HepG2 (cell line): Measurements from ENCODE around the gene FN1. TPM values are rescaled to one million over a fixed set of nuclear protein-coding genes. Genes with fewer than 3 reads are reported as not detected.

Experiments
- ATAD3A ChIP-seq: sonication (generic); formaldehyde crosslinking; IDR thresholded peaks from 2 replicates; pipeline ENCODE4 v1.4.0; 2020; ENCODE audit warnings: missing genetic modification reagents
- KDM2A ChIP-seq: sonication (generic); formaldehyde crosslinking; IDR thresholded peaks from 2 replicates; pipeline ENCODE4 v1.4.0; 2020; ENCODE audit warnings: low read depth, missing genetic modification reagents, borderline replicate concordance
- KDM4B ChIP-seq: sonication (generic); formaldehyde crosslinking; IDR thresholded peaks from 2 replicates; pipeline ENCODE4 v1.4.0; 2020; ENCODE audit warnings: missing genetic modification reagents
- MYC ChIP-seq: sonication (generic); formaldehyde crosslinking; IDR thresholded peaks from 2 replicates; pipeline ENCODE4 v1.9.0; 2021; ENCODE audit warnings: missing genetic modification reagents, borderline replicate concordance
- POLR2G ChIP-seq: fragments of 200-400 bp; formaldehyde crosslinking; IDR thresholded peaks from 2 replicates; pipeline ENCODE4 v1.6.1; 2018; ENCODE audit warnings: mild to moderate bottlenecking, low read depth, low read length, moderate library complexity
- SNRNP70 ChIP-seq: fragments of 200-400 bp; formaldehyde crosslinking; IDR thresholded peaks from 2 replicates; pipeline ENCODE4 v1.6.1; 2017; ENCODE audit warnings: mild to moderate bottlenecking, low read depth, low read length, moderate library complexity
- TCF12 ChIP-seq, 2 experiments: fragments of 450-650 bp in 1 of 2; sonication (generic) in 1 of 2; formaldehyde crosslinking in 1 of 2; IDR thresholded peaks; 2 replicates each; pipeline versions ENCODE4 v1.6.1 to v1.8.0; 2017 to 2022; ENCODE audit warnings: antibody characterized with exemption in 1 of 2, mild to moderate bottlenecking in 1 of 2, missing genetic modification reagents in 1 of 2, moderate library complexity in 1 of 2
- ZMYM2 ChIP-seq: sonication (generic); formaldehyde crosslinking; IDR thresholded peaks from 2 replicates; pipeline ENCODE4 v1.8.0; 2022; ENCODE audit warnings: mild to moderate bottlenecking, missing genetic modification reagents
- ZNF207 ChIP-seq: fragments of 450-650 bp; IDR thresholded peaks from 2 replicates; pipeline ENCODE4 v1.6.1; 2016; ENCODE audit warnings: antibody characterized with exemption, borderline replicate concordance
- ZNF841 ChIP-seq: sonication (generic); formaldehyde crosslinking; IDR thresholded peaks from 2 replicates; pipeline ENCODE4 v1.8.1; 2023; ENCODE audit warnings: missing genetic modification reagents, borderline replicate concordance
- ZUFSP ChIP-seq: sonication (generic); formaldehyde crosslinking; IDR thresholded peaks from 2 replicates; pipeline ENCODE4 v1.9.0; 2021; ENCODE audit warnings: missing genetic modification reagents, mild to moderate bottlenecking, borderline replicate concordance
- polyA plus RNA-seq, 8 experiments: library from polyadenylated mRNA; depleted of rRNA in 3 of 8; stranded (reverse) in 7 of 8; unstranded in 1 of 8; fragments of >200 nt; fragmentation: Illumina TruSeq in 4 of 8; extraction: Trizol in 4 of 8; gene quantifications; 2 replicates each; pipeline versions ENCODE4 v1.2.1 to v1.2.3, GENCODE V29; 2011 to 2016; ENCODE audit warnings: low read depth in 4 of 8, missing spikeins in 1 of 8, mixed read lengths in 1 of 8; ENCODE audit not compliant: insufficient read depth in 1 of 8
- total RNA-seq, 5 experiments: library from RNA; depleted of rRNA; stranded (reverse); fragments of >200 nt; fragmentation: Illumina TruSeq; extraction: Trizol; gene quantifications; 2 replicates each; pipeline ENCODE4 v1.2.3, GENCODE V29; 2016; ENCODE audit warnings: low read depth in 1 of 5
- TF ChIP-seq, protein P1 (sequence below): sonication (generic); formaldehyde crosslinking; conservative IDR thresholded peaks from 2 replicates; pipeline ENCODE4 v1.8.0; 2022; ENCODE audit warnings: mild to moderate bottlenecking, moderate library complexity, missing genetic modification reagents
- TF ChIP-seq, protein P2 (sequence below): sonication (generic); formaldehyde crosslinking; IDR thresholded peaks from one replicate; pipeline ENCODE4 v1.5.1; 2020; ENCODE audit warnings: mild to moderate bottlenecking, missing genetic modification reagents; ENCODE audit errors: not compliant biosample characterization
- TF ChIP-seq, protein P3 (sequence below): sonication (generic); formaldehyde crosslinking; IDR thresholded peaks from 2 replicates; pipeline ENCODE4 v1.4.0; 2020; ENCODE audit warnings: mild to moderate bottlenecking, missing genetic modification reagents, borderline replicate concordance

The FN1 gene
- total and polyA plus RNA-seq, 2 of the 13 experiments (the other 11 are each of a cell fraction or from before 2014, with no cell fraction given) = 1,847 to 6,471 TPM

DNA sequence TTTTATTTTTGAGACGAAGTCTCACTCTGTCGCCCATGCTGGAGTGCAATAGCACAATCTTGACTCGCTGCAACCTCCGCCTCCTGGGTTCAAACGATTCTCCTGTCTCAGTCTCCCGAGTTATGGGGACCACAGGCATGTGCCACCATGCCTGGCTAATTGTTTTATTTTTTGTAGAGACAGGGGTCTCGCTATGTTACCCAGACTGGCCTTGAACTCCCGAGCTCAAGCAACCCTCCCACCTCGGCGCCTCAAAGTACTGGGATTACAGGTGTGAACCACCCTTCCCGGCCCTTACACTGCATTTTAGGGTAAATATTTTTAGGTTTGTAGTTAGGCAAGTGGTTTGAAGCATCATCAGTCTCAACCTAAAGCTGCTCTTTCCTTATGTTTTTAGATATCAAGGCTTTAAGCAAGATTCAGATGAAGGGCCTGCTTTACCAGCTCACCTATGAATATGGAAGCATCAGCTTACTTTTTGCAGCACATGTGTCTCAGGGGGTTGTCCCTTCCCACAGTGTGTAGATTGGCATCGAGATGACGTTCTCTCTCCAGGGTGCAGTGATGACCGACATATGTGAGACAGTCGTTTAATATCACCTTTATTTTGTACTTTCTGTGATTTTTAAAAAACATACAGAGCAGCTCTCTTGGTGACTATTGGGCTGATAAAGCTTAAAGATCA is 76.8 kb downstream of the FN1 start (continued):
- TF ChIP-seq SNRNP70 (no peak), KDM4B (CRISPR knock-in tag) (no peak), KDM2A (CRISPR knock-in tag) (peak; percentile 85), POLR2G (peak; percentile 90), ZMYM2 (no peak), MYC (CRISPR knock-in tag) (no peak), ZUFSP (no peak), TCF12 (IDR thresholded peaks at IDR 0.05) (no peak), TCF12 (CRISPR knock-in tag; IDR thresholded peaks at IDR 0.05) (no peak), ZNF207 (no peak), ZNF841 (no peak; the same call in 1 of the 2 replicates), ATAD3A (CRISPR knock-in tag) (no peak)
- TF ChIP-seq, protein P1, sequence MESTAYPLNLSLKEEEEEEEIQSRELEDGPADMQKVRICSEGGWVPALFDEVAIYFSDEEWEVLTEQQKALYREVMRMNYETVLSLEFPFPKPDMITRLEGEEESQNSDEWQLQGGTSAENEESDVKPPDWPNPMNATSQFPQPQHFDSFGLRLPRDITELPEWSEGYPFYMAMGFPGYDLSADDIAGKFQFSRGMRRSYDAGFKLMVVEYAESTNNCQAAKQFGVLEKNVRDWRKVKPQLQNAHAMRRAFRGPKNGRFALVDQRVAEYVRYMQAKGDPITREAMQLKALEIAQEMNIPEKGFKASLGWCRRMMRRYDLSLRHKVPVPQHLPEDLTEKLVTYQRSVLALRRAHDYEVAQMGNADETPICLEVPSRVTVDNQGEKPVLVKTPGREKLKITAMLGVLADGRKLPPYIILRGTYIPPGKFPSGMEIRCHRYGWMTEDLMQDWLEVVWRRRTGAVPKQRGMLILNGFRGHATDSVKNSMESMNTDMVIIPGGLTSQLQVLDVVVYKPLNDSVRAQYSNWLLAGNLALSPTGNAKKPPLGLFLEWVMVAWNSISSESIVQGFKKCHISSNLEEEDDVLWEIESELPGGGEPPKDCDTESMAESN = no peak
- TF ChIP-seq, protein P2, sequence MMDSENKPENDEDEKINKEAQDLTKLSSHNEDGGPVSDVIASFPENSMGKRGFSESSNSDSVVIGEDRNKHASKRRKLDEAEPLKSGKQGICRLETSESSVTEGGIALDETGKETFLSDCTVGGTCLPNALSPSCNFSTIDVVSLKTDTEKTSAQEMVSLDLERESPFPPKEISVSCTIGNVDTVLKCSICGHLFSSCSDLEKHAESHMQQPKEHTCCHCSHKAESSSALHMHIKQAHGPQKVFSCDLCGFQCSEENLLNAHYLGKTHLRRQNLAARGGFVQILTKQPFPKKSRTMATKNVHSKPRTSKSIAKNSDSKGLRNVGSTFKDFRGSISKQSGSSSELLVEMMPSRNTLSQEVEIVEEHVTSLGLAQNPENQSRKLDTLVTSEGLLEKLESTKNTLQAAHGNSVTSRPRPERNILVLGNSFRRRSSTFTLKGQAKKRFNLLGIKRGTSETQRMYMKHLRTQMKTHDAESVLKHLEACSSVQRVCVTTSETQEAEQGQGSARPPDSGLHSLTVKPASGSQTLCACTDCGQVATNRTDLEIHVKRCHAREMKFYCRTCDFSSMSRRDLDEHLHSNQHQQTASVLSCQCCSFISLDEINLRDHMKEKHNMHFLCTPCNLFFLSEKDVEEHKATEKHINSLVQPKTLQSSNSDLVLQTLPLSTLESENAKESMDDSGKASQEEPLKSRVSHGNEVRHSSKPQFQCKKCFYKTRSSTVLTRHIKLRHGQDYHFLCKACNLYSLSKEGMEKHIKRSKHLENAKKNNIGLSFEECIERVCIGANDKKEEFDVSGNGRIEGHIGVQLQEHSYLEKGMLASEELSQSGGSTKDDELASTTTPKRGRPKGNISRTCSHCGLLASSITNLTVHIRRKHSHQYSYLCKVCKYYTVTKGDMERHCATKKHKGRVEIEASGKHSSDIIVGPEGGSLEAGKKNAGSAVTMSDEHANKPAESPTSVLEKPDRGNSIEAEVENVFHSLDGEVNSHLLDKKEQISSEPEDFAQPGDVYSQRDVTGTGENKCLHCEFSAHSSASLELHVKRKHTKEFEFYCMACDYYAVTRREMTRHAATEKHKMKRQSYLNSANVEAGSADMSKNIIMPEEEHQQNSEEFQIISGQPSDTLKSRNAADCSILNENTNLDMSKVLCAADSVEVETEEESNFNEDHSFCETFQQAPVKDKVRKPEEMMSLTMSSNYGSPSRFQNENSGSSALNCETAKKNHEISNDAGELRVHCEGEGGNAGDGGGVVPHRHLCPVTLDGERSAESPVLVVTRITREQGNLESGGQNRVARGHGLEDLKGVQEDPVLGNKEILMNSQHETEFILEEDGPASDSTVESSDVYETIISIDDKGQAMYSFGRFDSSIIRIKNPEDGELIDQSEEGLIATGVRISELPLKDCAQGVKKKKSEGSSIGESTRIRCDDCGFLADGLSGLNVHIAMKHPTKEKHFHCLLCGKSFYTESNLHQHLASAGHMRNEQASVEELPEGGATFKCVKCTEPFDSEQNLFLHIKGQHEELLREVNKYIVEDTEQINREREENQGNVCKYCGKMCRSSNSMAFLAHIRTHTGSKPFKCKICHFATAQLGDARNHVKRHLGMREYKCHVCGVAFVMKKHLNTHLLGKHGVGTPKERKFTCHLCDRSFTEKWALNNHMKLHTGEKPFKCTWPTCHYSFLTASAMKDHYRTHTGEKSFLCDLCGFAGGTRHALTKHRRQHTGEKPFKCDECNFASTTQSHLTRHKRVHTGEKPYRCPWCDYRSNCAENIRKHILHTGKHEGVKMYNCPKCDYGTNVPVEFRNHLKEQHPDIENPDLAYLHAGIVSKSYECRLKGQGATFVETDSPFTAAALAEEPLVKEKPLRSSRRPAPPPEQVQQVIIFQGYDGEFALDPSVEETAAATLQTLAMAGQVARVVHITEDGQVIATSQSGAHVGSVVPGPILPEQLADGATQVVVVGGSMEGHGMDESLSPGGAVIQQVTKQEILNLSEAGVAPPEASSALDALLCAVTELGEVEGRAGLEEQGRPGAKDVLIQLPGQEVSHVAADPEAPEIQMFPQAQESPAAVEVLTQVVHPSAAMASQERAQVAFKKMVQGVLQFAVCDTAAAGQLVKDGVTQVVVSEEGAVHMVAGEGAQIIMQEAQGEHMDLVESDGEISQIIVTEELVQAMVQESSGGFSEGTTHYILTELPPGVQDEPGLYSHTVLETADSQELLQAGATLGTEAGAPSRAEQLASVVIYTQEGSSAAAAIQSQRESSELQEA (CRISPR knock-in tag) = no peak
- TF ChIP-seq, protein P3, sequence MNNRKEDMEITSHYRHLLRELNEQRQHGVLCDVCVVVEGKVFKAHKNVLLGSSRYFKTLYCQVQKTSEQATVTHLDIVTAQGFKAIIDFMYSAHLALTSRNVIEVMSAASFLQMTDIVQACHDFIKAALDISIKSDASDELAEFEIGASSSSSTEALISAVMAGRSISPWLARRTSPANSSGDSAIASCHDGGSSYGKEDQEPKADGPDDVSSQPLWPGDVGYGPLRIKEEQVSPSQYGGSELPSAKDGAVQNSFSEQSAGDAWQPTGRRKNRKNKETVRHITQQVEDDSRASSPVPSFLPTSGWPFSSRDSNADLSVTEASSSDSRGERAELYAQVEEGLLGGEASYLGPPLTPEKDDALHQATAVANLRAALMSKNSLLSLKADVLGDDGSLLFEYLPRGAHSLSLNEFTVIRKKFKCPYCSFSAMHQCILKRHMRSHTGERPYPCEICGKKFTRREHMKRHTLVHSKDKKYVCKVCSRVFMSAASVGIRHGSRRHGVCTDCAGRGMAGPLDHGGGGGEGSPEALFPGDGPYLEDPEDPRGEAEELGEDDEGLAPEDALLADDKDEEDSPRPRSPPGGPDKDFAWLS (CRISPR knock-in tag) = no peak
